ENCODE data around the gene SPATA13.

Gene SPATA13

DNA sequence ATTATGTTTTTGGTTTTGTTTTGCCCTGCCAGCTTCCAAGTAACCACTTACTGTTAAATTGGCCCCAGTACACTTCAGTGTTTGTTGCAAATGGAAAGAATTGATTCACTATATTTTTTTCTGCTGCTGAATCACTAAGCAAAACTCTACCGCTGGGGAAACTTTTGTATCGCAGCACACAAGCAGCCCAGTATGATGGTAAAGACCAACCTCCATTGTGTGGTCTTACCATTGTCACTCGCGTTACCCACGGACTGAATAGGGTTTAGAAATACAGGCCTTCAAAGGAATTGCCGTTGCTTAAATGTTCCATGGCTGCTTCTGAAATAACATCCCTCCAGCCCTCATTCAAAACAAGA lies 7.9 kb downstream of the SPATA13 start:
- no peak for DNase-seq

DNA sequence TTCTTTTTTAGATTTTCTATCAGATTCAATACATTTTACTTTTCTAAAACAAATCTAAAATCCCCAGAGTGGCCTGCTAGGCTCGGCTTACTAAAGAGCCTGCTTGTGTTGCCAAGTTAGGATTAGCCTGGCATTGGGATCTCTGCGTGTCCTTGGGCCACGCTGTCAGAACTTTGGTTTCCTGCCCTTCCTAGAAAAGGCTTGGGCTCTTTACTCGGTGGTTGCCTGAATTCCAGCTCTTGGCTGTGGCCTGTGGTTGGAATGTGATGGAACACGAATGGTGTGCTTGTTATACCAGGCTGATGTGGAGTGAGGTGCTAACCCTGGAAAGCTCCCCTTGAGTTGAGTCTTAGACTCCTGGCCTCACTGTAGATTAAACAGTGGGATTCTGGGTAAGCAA lies 8.5 kb downstream of the SPATA13 start:
- DNase-seq = no peak

DNA sequence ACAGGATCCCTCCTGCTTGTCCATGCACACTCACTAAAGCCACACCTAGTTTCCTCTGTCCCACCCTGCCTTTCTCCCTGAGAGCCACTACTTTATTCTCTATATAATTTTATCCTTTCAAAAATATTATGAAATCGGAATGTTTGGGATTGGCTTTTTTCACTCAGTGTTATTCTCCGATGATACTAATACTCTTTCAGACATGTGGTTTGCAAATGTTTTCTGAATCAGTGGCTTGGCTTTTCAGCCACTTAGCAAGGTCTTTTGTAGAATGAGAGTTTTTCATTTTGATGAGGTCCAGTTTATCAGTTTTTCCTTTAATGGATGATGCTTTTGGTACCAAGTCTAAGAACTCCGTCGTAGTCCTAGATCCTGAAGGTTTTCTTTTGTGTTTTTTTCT lies 11.6 kb downstream of the SPATA13 start:
- no peak for DNase-seq

DNA sequence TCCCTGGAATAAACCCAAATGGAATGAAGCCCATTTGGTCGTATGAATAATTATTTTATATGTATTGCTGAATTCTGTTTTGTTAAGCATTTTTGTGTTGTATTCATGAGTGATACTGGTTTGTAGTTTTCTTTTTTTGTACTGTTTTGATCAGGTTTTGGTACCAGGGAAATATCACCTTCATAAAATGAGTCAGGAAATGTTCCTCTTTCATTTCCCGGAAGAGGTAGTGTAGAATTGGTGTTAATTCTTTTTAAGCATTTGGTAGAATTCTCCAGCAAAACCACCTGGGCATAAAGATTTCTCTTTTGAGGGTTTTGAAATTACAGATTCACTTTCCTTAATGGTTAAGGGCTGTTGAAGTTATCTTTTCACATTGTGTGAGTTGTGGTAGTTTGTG lies 13.3 kb downstream of the SPATA13 start:
- DNase-seq = no peak

DNA sequence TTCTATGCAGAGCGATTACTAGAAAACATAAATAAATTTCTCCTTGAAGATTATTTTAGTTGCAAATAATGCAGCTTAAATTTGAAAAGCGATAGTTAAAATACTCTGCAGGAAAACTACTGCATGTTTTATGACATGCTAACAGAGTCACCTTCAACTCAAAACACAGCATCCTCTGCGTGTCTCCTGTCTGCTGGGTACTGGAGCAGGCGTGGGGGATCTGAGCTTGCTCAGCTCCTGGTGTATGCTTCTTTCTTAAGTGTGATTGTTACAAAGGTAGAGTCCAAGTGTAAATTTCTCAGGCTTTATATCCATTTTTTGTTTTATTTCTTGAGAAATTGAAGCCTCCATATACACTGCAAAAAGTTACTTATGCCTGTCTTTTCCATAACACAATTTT lies 15.3 kb downstream of the SPATA13 start:
- DNase-seq = no peak

DNA sequence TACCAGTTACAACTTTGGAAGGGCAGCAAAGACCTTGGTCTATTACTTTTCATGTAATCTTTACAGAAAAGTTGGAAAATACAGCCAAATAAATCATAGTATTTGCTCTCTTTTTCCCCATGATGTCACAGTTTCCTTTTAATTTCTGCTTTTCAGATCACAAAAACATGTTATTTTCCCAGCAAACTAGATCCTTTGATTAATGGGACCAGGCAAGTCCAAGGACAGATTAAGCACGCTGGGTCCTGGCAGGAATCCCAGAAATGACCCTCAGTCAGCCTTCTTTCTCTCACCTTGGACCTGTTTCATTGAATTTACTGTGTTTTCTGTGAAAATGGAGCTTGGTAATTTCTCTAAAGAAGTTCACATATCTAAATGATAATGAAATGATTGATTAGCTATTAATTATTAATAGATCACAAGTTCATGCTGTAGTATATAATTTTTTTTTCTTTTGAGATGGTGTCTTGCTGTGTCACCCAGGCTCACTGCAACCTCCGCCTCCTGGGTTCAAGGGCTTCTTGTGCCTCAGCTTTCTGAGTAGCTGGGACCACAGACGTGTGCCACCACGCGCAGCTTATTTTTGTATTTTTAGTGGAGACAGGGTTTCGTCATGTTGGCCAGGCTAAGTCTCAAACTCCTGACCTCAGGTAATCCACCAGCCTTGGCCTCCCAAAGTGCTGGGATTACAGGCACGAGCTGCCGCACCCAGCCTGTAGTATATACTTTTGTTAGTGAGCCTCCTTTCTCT lies 16.0 kb downstream of the SPATA13 start:
- no peak for DNase-seq

GRCh38 chr13:24178847-24179485 lies 18.4 kb downstream of the SPATA13 start:
- no peak for DNase-seq

DNA sequence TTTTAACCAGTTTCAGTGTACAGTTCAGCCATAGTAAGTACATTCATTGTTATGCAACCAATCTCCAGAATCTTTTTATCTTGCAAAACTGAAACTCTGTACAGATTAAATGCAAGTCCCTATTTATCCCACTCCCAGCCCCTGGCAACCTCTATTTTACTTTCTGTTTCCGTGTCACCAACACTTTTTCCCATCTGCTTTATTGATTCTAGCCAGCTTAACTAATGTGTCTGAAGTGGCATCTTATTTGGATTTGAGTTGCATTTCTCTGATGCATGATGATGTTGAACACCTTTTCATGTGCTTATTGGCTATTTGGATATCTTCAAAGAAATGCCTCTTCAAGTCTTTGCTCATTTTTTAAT lies 18.9 kb downstream of the SPATA13 start:
- no peak for DNase-seq

GRCh38 chr13:24180750-24181377 lies 20.3 kb downstream of the SPATA13 start:
- DNase-seq = no peak

- no peak for DNase-seq
Measured at GRCh38 chr13:24181991-24182702, 21.6 kb downstream of the SPATA13 start.

DNA sequence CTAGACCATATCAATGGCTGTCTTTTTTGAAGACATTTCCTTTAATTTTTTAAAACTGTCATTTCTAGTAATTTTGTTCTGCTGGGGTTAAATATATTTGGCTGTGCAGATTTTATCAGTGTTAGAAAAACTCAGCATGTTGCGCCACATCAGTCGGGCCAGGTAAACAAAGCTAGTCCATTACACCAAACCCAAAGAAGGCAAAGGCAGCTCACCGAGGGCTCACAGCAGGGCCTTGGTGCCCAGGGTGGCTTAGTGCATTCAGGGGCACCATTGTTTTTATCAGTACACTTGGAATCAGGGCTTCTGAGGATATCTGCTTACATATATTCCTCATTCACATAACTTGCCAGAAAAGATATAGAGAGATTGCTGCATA lies 22.2 kb downstream of the SPATA13 start:
- DNase-seq = no peak

DNA sequence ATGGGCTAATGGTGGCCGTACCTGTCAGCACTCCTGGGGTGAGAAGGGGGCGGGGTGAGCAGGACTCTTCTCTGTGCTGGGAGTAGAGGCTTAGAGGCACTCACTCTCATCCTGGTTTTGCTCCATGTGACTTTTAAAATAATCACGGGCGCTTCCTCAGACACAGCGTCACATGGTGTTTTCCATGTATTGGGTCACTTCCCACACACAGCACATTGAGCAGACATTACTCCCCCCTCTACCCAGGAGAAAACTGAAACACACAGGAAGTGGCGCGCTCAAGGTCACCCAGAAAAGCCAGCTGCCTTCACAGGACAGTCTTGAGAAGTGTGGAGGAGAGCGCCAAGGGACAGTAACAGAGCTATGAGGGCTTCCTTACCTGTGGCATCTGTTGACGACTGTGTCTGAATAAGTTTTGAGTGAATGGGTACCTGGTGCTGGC lies 23.2 kb downstream of the SPATA13 start:
- DNase-seq = no peak

GRCh38 chr13:24184265-24184841 lies 23.8 kb downstream of the SPATA13 start:
- no peak for DNase-seq

DNA sequence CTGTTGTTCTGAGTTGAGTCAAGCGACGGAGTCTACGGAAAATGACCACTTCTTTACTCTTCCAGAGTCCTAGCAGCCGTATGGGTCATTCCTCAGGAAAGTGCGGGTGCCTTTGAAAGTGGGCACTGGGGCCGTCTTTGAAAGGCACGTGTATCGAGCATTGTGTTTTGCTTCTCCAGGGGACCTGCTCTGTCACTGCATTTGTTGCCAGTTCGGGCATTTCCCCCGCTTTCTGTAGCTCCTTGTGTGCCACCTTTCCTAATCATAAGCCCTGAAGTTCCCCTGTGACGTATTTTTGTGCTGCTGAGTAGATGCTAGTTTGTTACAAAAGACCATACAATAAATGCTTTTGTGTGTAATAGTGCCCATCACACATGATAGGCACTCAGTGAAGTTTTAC lies 24.4 kb downstream of the SPATA13 start:
- DNase-seq = no peak

GRCh38 chr13:24185591-24186232 lies 25.2 kb downstream of the SPATA13 start:
- no peak for DNase-seq

DNA sequence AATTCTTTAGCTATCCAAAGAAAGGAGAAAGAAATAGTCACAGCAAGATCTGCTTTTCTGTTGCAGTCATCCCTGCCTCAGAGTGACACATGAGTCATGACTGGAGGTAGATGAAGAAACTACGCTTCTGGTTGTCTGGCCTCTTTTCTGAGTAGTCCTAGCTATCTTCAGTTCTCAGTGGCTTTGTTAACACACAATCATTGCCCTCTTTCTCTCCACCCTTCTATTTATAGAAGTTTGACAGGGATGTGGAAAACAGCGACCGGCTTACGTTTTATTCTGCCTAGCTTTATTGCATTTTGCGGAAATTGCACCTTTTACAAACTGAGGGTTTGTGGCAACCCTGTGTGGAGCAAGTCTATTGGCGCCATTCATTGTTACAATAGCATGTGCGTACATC lies 26.7 kb downstream of the SPATA13 start:
- no peak for DNase-seq

- no peak for DNase-seq
Measured at GRCh38 chr13:24192057-24192810, 31.7 kb downstream of the SPATA13 start.

DNA sequence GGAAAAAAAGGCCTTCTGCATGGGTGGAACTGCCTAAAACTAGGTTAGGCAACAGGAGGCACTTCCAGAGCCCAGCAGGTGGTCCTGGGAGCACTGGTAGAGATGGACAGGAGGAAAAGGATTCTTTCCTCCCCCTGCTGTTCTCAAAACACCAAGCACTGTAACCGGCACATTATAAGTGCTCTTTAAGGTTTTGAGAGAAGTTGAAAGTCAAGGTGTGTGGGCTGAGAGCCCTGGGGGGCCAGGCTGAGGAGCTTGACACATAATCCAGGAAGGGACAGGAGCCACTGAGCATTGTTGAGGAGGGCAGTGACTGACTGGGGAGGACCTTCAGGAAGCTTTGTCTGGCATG lies 32.3 kb downstream of the SPATA13 start:
- DNase-seq = no peak

- no peak for DNase-seq
Measured at GRCh38 chr13:24194447-24194846, 33.9 kb downstream of the SPATA13 start.

DNA sequence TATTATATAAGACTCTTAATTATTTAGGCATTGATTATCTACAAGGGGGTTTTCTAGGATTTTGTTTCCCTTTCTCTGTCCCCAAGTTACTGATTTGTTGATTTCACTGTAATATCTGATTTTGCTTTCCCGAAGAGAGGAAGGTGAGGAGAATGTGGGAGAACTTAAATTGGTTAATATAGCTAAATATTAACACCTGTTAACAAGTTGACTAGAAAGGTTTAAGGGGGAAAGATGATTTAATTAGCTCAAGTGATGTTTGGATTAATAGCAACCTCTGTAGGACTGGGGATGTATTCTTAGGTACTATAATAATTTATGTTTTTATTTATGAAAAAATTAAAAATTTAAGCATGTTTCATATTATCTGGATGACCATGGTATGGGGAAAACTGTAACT lies 35.1 kb downstream of the SPATA13 start:
- DNase-seq = no peak

GRCh38 chr13:24196593-24197197 lies 36.2 kb downstream of the SPATA13 start:
- no peak for DNase-seq

- no peak for DNase-seq
Measured at GRCh38 chr13:24199016-24199415, 38.5 kb downstream of the SPATA13 start.

Data from activated naive CD4-positive, alpha-beta T cell (primary cell).